GM23338 (cell line): ENCODE measurements around the gene FGF21. TPM values are rescaled to one million over a fixed set of nuclear protein-coding genes. Genes with fewer than 3 reads are reported as not detected.

ENCODE experiments used
- ATAC-seq: fragments of 200-7000 bp; cut with Tn5 transposase; 3 replicates; pipeline ENCODE4 v1.9.1; 2020
- DNase-seq: peaks from one replicate; pipeline ENCODE4 v3.0.0-alpha.2; 2015; ENCODE audit warnings: low spot score
- H2AFZ ChIP-seq: fragments of 200-600 bp; sonication (generic); 2 replicates; pipeline ENCODE4 v1.8.0; 2016; ENCODE audit warnings: antibody characterized with exemption, mild to moderate bottlenecking, moderate library complexity
- H3F3A ChIP-seq: fragments of 200-600 bp; sonication (generic); replicated peaks from 2 replicates; pipeline ENCODE4 v1.8.0; 2017; ENCODE audit warnings: antibody characterized with exemption, mixed run types, low read depth
- H3K27ac ChIP-seq: fragments of 200-600 bp; sonication (generic); 2 replicates; pipeline ENCODE4 v1.6.1; 2016; ENCODE audit warnings: low read depth
- H3K27me3 ChIP-seq: fragments of 200-600 bp; sonication (generic); 2 replicates; pipeline ENCODE4 v1.8.0; 2016; ENCODE audit warnings: mild to moderate bottlenecking, mixed run types, moderate library complexity; ENCODE audit not compliant: insufficient read depth
- H3K36me3 ChIP-seq: fragments of 200-600 bp; sonication (generic); 2 replicates; pipeline ENCODE4 v1.8.0; 2016; ENCODE audit warnings: mild to moderate bottlenecking; ENCODE audit not compliant: insufficient read depth
- H3K4me1 ChIP-seq: fragments of 200-600 bp; sonication (generic); 2 replicates; pipeline ENCODE4 v1.8.0; 2016; ENCODE audit warnings: mild to moderate bottlenecking, moderate library complexity; ENCODE audit not compliant: insufficient read depth
- H3K4me2 ChIP-seq: fragments of 200-600 bp; sonication (generic); 2 replicates; pipeline ENCODE4 v1.7.1; 2017; ENCODE audit warnings: mixed run types
- H3K4me3 ChIP-seq: fragments of 200-600 bp; sonication (generic); 2 replicates; pipeline ENCODE4 v1.6.1; 2016; ENCODE audit warnings: mixed run types
- H3K79me2 ChIP-seq: fragments of 200-600 bp; sonication (generic); replicated peaks from 2 replicates; pipeline ENCODE4 v1.8.0; 2017; ENCODE audit warnings: mild to moderate bottlenecking; ENCODE audit not compliant: insufficient read depth
- H3K9me2 ChIP-seq: fragments of 200-600 bp; sonication (generic); 2 replicates; pipeline ENCODE4 v1.8.0; 2017; ENCODE audit not compliant: insufficient read depth
- H4K20me1 ChIP-seq: fragments of 200-600 bp; sonication (generic); replicated peaks from 2 replicates; pipeline ENCODE4 v1.8.0; 2017; ENCODE audit warnings: mild to moderate bottlenecking; ENCODE audit not compliant: insufficient read depth
- H3K27ac Mint-ChIP-seq: 2 replicates; pipeline ENCODE4 v1.8.0; 2020; ENCODE audit warnings: inconsistent platforms, mild to moderate bottlenecking, moderate library complexity, mixed read lengths
- H3K27me3 Mint-ChIP-seq: 3 replicates; pipeline ENCODE4 v1.8.0; 2022; ENCODE audit warnings: low read depth, mild to moderate bottlenecking, moderate library complexity, mixed read lengths, inconsistent platforms; ENCODE audit not compliant: insufficient read depth, poor library complexity
- H3K36me3 Mint-ChIP-seq: 3 replicates; pipeline ENCODE4 v1.8.0; 2021; ENCODE audit warnings: low read depth, mild to moderate bottlenecking, inconsistent platforms, moderate library complexity, mixed read lengths
- H3K4me1 Mint-ChIP-seq: 3 replicates; pipeline ENCODE4 v1.8.0; 2020; ENCODE audit warnings: mild to moderate bottlenecking, inconsistent platforms, mixed read lengths
- H3K4me3 Mint-ChIP-seq: 3 replicates; pipeline ENCODE4 v1.8.0; 2021; ENCODE audit warnings: moderate library complexity, mild to moderate bottlenecking, inconsistent platforms, mixed read lengths
- H3K9me3 Mint-ChIP-seq: 3 replicates; pipeline ENCODE4 v1.8.0; 2020; ENCODE audit warnings: moderate library complexity, mild to moderate bottlenecking, inconsistent platforms, mixed read lengths
- CREB1 ChIP-seq: fragments of 250-450 bp; sonication (Bioruptor Pico); IDR thresholded peaks from 2 replicates; pipeline ENCODE4 v1.5.0; 2020; ENCODE audit warnings: low read depth, mild to moderate bottlenecking, moderate library complexity
- EZH2 ChIP-seq: fragments of 200-600 bp; sonication (generic); IDR thresholded peaks from one replicate; pipeline ENCODE4 v1.8.0; 2017; ENCODE audit warnings: antibody characterized with exemption, mild to moderate bottlenecking, low read depth; ENCODE audit not compliant: unreplicated experiment
- EZH2phosphoT487 ChIP-seq: fragments of 200-600 bp; sonication (generic); IDR thresholded peaks from one replicate; pipeline ENCODE4 v1.8.1; 2018; ENCODE audit warnings: antibody characterized with exemption; ENCODE audit not compliant: unreplicated experiment
- JUNB ChIP-seq: IDR thresholded peaks from one replicate; pipeline ENCODE4 v1.6.1; 2016; ENCODE audit warnings: antibody characterized with exemption; ENCODE audit not compliant: unreplicated experiment
- NANOG ChIP-seq: IDR thresholded peaks from 2 replicates; pipeline ENCODE4 v1.6.1; 2016; ENCODE audit warnings: antibody characterized with exemption, borderline replicate concordance
- POLR2AphosphoS5 ChIP-seq: IDR thresholded peaks from 2 replicates; pipeline ENCODE4 v1.6.1; 2016; ENCODE audit warnings: antibody characterized with exemption, low read depth
- STAT1 ChIP-seq: IDR thresholded peaks from one replicate; pipeline ENCODE4 v1.6.1; 2016; ENCODE audit warnings: antibody characterized with exemption; ENCODE audit not compliant: unreplicated experiment
- ZNF114 ChIP-seq: fragments of 250-450 bp; sonication (Bioruptor Pico); IDR thresholded peaks from 2 replicates; pipeline ENCODE4 v1.5.0; 2020; ENCODE audit warnings: mild to moderate bottlenecking, moderate library complexity
- ZNF331 ChIP-seq: fragments of 250-450 bp; sonication (Bioruptor Pico); IDR thresholded peaks from 2 replicates; pipeline ENCODE4 v1.5.0; 2020; ENCODE audit warnings: low read depth, mild to moderate bottlenecking, moderate library complexity
- polyA plus RNA-seq: library from polyadenylated mRNA; unstranded; fragments of >200 nt; fragmentation: Nextera tagmentation; extraction: Ambion mirVana; gene quantifications from 2 replicates; pipeline ENCODE4 v1.2.1, GENCODE V29; 2016
- total RNA-seq: library from RNA; depleted of rRNA; stranded (reverse); fragments of >200 nt; shearing (Covaris generic); gene quantifications from 2 replicates; pipeline ENCODE4 v1.2.3, GENCODE V29; 2014
- TF ChIP-seq, protein P1 (sequence below): fragments of 250-450 bp; sonication (Bioruptor Pico); IDR thresholded peaks from 2 replicates; pipeline ENCODE4 v1.5.0; 2020; ENCODE audit warnings: mild to moderate bottlenecking, moderate library complexity
- TF ChIP-seq, protein P2 (sequence below): IDR thresholded peaks from 2 replicates; pipeline ENCODE4 v1.6.1; 2016; ENCODE audit warnings: antibody characterized with exemption
- TF ChIP-seq, protein P3 (sequence below): IDR thresholded peaks from one replicate; pipeline ENCODE4 v1.6.1; 2018; ENCODE audit warnings: antibody characterized with exemption; ENCODE audit not compliant: unreplicated experiment
- TF ChIP-seq, protein P4 (sequence below), 2 experiments: fragments of 200-600 bp in 1 of 2; sonication (generic) in 1 of 2; conservative IDR thresholded peaks; 2 replicates each; pipeline versions ENCODE4 v1.5.1 to v1.6.1; 2016 to 2017; ENCODE audit warnings: antibody characterized with exemption in 2 of 2, low read depth in 2 of 2, mild to moderate bottlenecking in 2 of 2, moderate library complexity in 1 of 2

FGF21 gene
- total and polyA plus RNA-seq, 2 experiments from 2014 or later, result 0.78 to 1.3 TPM

DNA sequence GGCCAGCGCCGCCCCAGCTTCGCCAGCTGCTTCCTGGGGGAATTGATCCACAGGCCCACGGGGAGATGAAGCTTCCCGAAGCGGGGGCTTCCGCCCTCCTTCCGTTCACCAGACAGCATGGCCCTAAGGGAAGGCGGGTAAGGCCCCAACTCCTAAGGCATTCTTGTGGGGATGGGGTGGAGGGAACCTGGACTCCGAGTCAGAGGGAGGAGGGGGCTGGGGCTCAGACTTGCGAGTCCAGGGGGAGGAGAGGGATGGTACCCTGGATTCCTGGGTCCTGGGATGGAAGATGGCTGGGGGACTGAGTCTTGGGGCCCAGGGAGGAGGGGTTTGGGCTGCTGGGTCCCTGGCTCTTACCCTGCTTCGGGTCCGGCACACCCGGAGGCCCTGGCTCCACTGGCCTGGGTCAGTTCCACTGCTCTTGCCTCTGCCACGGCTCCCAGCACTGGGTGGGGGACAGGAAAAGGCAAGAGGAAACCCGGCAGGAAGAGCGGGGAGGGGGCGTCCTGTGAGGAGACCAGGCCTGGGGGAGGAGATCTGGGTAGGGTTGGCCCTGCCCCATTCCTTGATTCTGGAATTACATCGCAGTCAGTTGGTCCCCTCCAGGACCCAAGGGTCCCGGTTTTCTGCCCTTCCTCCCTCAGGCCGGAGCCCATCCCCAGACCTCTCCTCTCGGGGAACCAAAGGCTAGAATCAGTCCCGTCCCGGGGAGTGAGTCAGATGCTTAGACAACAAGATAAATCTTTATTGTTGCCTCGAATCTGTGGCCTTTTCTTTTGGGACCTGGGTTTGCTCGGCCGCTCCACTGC, 15.0 kb upstream of the FGF21 start, which contains the start of gene RASIP1:
RASIP1 (minus strand) TSS at position 447 of the 809 bp plus-strand sequence; CDS start at position 119, 328 bp downstream.
- DNase-seq, result no peak
- peak within 1 kb of the TSS; percentile 70; the same call in 1 of the 2 replicates for H3K27ac Mint-ChIP-seq
- H3K36me3 Mint-ChIP-seq, result no peaks in the 10 kb centered on the region; the same call in 1 of the 3 replicates
- TF ChIP-seq, protein P1, sequence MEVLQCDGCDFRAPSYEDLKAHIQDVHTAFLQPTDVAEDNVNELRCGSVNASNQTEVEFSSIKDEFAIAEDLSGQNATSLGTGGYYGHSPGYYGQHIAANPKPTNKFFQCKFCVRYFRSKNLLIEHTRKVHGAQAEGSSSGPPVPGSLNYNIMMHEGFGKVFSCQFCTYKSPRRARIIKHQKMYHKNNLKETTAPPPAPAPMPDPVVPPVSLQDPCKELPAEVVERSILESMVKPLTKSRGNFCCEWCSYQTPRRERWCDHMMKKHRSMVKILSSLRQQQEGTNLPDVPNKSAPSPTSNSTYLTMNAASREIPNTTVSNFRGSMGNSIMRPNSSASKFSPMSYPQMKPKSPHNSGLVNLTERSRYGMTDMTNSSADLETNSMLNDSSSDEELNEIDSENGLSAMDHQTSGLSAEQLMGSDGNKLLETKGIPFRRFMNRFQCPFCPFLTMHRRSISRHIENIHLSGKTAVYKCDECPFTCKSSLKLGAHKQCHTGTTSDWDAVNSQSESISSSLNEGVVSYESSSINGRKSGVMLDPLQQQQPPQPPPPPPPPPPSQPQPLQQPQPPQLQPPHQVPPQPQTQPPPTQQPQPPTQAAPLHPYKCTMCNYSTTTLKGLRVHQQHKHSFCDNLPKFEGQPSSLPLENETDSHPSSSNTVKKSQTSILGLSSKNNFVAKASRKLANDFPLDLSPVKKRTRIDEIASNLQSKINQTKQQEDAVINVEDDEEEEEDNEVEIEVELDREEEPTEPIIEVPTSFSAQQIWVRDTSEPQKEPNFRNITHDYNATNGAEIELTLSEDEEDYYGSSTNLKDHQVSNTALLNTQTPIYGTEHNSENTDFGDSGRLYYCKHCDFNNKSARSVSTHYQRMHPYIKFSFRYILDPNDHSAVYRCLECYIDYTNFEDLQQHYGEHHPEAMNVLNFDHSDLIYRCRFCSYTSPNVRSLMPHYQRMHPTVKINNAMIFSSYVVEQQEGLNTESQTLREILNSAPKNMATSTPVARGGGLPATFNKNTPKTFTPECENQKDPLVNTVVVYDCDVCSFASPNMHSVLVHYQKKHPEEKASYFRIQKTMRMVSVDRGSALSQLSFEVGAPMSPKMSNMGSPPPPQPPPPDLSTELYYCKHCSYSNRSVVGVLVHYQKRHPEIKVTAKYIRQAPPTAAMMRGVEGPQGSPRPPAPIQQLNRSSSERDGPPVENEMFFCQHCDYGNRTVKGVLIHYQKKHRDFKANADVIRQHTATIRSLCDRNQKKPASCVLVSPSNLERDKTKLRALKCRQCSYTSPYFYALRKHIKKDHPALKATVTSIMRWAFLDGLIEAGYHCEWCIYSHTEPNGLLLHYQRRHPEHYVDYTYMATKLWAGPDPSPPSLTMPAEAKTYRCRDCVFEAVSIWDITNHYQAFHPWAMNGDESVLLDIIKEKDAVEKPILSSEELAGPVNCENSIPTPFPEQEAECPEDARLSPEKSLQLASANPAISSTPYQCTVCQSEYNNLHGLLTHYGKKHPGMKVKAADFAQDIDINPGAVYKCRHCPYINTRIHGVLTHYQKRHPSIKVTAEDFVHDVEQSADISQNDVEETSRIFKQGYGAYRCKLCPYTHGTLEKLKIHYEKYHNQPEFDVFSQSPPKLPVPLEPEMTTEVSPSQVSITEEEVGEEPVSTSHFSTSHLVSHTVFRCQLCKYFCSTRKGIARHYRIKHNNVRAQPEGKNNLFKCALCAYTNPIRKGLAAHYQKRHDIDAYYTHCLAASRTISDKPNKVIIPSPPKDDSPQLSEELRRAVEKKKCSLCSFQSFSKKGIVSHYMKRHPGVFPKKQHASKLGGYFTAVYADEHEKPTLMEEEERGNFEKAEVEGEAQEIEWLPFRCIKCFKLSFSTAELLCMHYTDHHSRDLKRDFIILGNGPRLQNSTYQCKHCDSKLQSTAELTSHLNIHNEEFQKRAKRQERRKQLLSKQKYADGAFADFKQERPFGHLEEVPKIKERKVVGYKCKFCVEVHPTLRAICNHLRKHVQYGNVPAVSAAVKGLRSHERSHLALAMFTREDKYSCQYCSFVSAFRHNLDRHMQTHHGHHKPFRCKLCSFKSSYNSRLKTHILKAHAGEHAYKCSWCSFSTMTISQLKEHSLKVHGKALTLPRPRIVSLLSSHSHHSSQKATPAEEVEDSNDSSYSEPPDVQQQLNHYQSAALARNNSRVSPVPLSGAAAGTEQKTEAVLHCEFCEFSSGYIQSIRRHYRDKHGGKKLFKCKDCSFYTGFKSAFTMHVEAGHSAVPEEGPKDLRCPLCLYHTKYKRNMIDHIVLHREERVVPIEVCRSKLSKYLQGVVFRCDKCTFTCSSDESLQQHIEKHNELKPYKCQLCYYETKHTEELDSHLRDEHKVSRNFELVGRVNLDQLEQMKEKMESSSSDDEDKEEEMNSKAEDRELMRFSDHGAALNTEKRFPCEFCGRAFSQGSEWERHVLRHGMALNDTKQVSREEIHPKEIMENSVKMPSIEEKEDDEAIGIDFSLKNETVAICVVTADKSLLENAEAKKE (CRISPR knock-in tag), result no peak
- TF ChIP-seq EZH2 (no peak), ZNF114 (CRISPR knock-in tag) (no peak), POLR2AphosphoS5 (no peak), EZH2phosphoT487 (no peak), STAT1 (no peak), ZNF331 (CRISPR knock-in tag) (no peak), CREB1 (CRISPR knock-in tag) (no peak), JUNB (no peak), NANOG (no peak)
- TF ChIP-seq, protein P2, sequence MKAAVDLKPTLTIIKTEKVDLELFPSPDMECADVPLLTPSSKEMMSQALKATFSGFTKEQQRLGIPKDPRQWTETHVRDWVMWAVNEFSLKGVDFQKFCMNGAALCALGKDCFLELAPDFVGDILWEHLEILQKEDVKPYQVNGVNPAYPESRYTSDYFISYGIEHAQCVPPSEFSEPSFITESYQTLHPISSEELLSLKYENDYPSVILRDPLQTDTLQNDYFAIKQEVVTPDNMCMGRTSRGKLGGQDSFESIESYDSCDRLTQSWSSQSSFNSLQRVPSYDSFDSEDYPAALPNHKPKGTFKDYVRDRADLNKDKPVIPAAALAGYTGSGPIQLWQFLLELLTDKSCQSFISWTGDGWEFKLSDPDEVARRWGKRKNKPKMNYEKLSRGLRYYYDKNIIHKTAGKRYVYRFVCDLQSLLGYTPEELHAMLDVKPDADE, result no peak
- TF ChIP-seq, protein P3, sequence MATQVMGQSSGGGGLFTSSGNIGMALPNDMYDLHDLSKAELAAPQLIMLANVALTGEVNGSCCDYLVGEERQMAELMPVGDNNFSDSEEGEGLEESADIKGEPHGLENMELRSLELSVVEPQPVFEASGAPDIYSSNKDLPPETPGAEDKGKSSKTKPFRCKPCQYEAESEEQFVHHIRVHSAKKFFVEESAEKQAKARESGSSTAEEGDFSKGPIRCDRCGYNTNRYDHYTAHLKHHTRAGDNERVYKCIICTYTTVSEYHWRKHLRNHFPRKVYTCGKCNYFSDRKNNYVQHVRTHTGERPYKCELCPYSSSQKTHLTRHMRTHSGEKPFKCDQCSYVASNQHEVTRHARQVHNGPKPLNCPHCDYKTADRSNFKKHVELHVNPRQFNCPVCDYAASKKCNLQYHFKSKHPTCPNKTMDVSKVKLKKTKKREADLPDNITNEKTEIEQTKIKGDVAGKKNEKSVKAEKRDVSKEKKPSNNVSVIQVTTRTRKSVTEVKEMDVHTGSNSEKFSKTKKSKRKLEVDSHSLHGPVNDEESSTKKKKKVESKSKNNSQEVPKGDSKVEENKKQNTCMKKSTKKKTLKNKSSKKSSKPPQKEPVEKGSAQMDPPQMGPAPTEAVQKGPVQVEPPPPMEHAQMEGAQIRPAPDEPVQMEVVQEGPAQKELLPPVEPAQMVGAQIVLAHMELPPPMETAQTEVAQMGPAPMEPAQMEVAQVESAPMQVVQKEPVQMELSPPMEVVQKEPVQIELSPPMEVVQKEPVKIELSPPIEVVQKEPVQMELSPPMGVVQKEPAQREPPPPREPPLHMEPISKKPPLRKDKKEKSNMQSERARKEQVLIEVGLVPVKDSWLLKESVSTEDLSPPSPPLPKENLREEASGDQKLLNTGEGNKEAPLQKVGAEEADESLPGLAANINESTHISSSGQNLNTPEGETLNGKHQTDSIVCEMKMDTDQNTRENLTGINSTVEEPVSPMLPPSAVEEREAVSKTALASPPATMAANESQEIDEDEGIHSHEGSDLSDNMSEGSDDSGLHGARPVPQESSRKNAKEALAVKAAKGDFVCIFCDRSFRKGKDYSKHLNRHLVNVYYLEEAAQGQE, result no peak
- TF ChIP-seq, protein P4, sequence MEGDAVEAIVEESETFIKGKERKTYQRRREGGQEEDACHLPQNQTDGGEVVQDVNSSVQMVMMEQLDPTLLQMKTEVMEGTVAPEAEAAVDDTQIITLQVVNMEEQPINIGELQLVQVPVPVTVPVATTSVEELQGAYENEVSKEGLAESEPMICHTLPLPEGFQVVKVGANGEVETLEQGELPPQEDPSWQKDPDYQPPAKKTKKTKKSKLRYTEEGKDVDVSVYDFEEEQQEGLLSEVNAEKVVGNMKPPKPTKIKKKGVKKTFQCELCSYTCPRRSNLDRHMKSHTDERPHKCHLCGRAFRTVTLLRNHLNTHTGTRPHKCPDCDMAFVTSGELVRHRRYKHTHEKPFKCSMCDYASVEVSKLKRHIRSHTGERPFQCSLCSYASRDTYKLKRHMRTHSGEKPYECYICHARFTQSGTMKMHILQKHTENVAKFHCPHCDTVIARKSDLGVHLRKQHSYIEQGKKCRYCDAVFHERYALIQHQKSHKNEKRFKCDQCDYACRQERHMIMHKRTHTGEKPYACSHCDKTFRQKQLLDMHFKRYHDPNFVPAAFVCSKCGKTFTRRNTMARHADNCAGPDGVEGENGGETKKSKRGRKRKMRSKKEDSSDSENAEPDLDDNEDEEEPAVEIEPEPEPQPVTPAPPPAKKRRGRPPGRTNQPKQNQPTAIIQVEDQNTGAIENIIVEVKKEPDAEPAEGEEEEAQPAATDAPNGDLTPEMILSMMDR (conservative IDR thresholded peaks at IDR 0.05; ENCODE audit: low read depth in 2 of 2), result no peak
- H3K27me3 Mint-ChIP-seq, result peaks cover 36% of the 10 kb centered on the region
- no peak within 1 kb of the TSS for H3K27ac ChIP-seq
- H3K4me1 ChIP-seq, result peaks cover 31% of the 10 kb centered on the region
- peaks cover 21% of the 10 kb centered on the region for H3K27me3 ChIP-seq
- no peaks in the 10 kb centered on the region for H4K20me1 ChIP-seq
- no peaks in the 10 kb centered on the region for H3K79me2 ChIP-seq
- peak within 1 kb of the TSS; percentile 62 for H3K4me3 Mint-ChIP-seq
- H3F3A ChIP-seq, result peaks cover 24% of the 10 kb centered on the region
- no peaks in the 10 kb centered on the region for H3K9me2 ChIP-seq
- peaks cover 5% of the 10 kb centered on the region; the same call in 2 of the 3 replicates for H3K9me3 Mint-ChIP-seq
- H3K4me2 ChIP-seq, result peak within 1 kb of the TSS; percentile 90
- peak within 1 kb of the TSS; percentile 78; the same call in 1 of the 2 replicates for H2AFZ ChIP-seq
- H3K36me3 ChIP-seq, result no peaks in the 10 kb centered on the region
- peaks cover 30% of the 10 kb centered on the region for H3K4me1 Mint-ChIP-seq
- peak within 1 kb of the TSS; percentile 68 for H3K4me3 ChIP-seq
- no peak for ATAC-seq
